ENCODE results near the gene ATP2B3.

DNA sequence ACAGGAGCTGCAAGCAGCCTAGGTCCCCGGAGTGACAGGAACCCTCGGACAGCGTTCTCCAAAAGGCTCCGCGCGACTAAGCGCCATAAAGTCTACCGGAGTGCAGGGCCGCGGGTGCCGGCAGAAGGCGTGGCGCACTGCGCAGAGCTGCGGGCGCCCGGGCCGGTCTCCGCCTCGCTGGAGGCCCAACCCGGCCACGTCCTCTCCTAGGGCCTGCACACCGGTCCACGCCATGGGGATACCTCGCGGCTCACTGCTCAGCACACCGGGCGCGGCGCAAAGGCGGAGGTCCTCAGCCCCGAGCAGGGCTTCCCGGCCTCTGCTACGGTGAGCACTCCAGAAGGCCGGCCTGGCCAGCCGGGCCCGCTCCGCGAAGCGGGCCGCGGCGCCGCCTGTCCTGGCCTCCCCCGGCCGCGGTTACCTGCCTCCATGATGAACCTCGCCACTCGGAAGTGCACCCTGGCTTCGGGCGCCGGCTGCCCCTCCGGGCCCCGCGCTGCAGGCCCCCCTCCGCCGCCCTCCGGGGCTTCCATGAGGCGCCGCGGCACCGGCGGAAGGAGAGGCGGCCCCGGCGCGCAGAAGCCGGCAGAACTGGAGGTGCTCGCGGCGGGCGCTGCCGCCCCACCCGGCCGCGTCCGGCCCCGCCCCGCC is 81.2 kb downstream of the ATP2B3 start, which contains the start of gene CCNQ:
- TF ChIP-seq, protein P1, sequence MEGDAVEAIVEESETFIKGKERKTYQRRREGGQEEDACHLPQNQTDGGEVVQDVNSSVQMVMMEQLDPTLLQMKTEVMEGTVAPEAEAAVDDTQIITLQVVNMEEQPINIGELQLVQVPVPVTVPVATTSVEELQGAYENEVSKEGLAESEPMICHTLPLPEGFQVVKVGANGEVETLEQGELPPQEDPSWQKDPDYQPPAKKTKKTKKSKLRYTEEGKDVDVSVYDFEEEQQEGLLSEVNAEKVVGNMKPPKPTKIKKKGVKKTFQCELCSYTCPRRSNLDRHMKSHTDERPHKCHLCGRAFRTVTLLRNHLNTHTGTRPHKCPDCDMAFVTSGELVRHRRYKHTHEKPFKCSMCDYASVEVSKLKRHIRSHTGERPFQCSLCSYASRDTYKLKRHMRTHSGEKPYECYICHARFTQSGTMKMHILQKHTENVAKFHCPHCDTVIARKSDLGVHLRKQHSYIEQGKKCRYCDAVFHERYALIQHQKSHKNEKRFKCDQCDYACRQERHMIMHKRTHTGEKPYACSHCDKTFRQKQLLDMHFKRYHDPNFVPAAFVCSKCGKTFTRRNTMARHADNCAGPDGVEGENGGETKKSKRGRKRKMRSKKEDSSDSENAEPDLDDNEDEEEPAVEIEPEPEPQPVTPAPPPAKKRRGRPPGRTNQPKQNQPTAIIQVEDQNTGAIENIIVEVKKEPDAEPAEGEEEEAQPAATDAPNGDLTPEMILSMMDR (IDR thresholded peaks at IDR 0.05): peak in 1 of 6 experiments; percentile 4
- TF ChIP-seq POLR2AphosphoS5 (IDR thresholded peaks at IDR 0.05) (no peak), POLR2A (IDR thresholded peaks at IDR 0.05) (peak in 2 of 4 donors; percentile 52 to 72)

Measured in upper lobe of left lung (tissue), 4 donors.